Mesenchymal stem cell (in vitro differentiated cells and primary cell): Measurements from ENCODE around the gene ZKSCAN1.

Source experiments
- DNase-seq: peaks from one replicate; pipeline ENCODE4 v3.0.0-alpha.2; 2013
- H2AFZ ChIP-seq: one replicate; pipeline ENCODE4 v1.6.1; 2013; ENCODE audit warnings: low read depth, mild to moderate bottlenecking, control low read depth, inconsistent platforms, low read length, moderate library complexity
- H2AK5ac ChIP-seq: 2 replicates; pipeline ENCODE4 v1.6.1; 2013; ENCODE audit warnings: low read length, moderate library complexity, mild to moderate bottlenecking, inconsistent platforms; ENCODE audit not compliant: severe bottlenecking
- H2BK120ac ChIP-seq: one replicate; pipeline ENCODE4 v1.6.1; 2013; ENCODE audit warnings: low read depth, mild to moderate bottlenecking, inconsistent platforms, low read length, moderate library complexity
- H2BK12ac ChIP-seq, 2 experiments: one replicate each; pipeline ENCODE4 v1.6.1; 2013; ENCODE audit warnings: inconsistent platforms in 2 of 2, low read length in 2 of 2, mild to moderate bottlenecking in 2 of 2, moderate library complexity in 2 of 2, control low read depth in 1 of 2
- H2BK15ac ChIP-seq: one replicate; pipeline ENCODE4 v1.6.1; 2013; ENCODE audit warnings: mild to moderate bottlenecking, low read depth, inconsistent platforms; ENCODE audit not compliant: poor library complexity, severe bottlenecking
- H2BK5ac ChIP-seq: 2 replicates; pipeline ENCODE4 v1.6.1; 2013; ENCODE audit warnings: low read depth, mild to moderate bottlenecking, low read length, control low read depth, inconsistent platforms; ENCODE audit not compliant: poor library complexity, severe bottlenecking
- H3K14ac ChIP-seq, 2 experiments: one replicate each; pipeline ENCODE4 v1.6.1; 2013; ENCODE audit warnings: inconsistent platforms in 2 of 2, low read length in 2 of 2, control low read depth in 1 of 2, mild to moderate bottlenecking in 1 of 2, moderate library complexity in 1 of 2
- H3K18ac ChIP-seq, 2 experiments: one replicate each; pipeline ENCODE4 v1.6.1; 2013; ENCODE audit warnings: inconsistent platforms in 2 of 2, low read length in 2 of 2, control low read depth in 1 of 2, low read depth in 1 of 2, mild to moderate bottlenecking in 1 of 2
- H3K23ac ChIP-seq, 2 experiments: one replicate each; pipeline ENCODE4 v1.6.1; 2013; ENCODE audit warnings: inconsistent platforms in 2 of 2, low read length in 2 of 2, mild to moderate bottlenecking in 2 of 2, moderate library complexity in 2 of 2, control low read depth in 1 of 2
- H3K27ac ChIP-seq: 2 replicates; pipeline ENCODE4 v1.5.1; 2013; ENCODE audit warnings: mild to moderate bottlenecking, moderate library complexity, low read length, control low read depth, inconsistent platforms; ENCODE audit not compliant: poor library complexity, severe bottlenecking
- H3K27me3 ChIP-seq, 2 experiments: 2 replicates each; pipeline versions ENCODE4 v1.6.1 to v1.7.0; 2013; ENCODE audit warnings: low read length in 2 of 2, mild to moderate bottlenecking in 2 of 2, moderate library complexity in 2 of 2, control low read depth in 1 of 2, inconsistent platforms in 1 of 2; ENCODE audit not compliant: control insufficient read depth in 1 of 2, insufficient read depth in 1 of 2
- H3K36me3 ChIP-seq, 2 experiments: 2 replicates each; pipeline versions ENCODE4 v1.6.1 to v1.7.0; 2013; ENCODE audit warnings: low read length in 2 of 2, control low read depth in 1 of 2, inconsistent platforms in 1 of 2, low read depth in 1 of 2, mild to moderate bottlenecking in 1 of 2; ENCODE audit not compliant: insufficient read depth in 2 of 2, control insufficient read depth in 1 of 2
- H3K4ac ChIP-seq, 2 experiments: one replicate each; pipeline ENCODE4 v1.6.1; 2013; ENCODE audit warnings: inconsistent platforms in 2 of 2, low read length in 2 of 2, mild to moderate bottlenecking in 2 of 2, moderate library complexity in 2 of 2, control low read depth in 1 of 2, low read depth in 1 of 2
- H3K4me1 ChIP-seq: 2 replicates; pipeline ENCODE4 v1.6.1; 2013; ENCODE audit warnings: low read depth, low read length, control low read depth; ENCODE audit not compliant: control insufficient read depth, insufficient read depth
- H3K4me2 ChIP-seq: 2 replicates; pipeline ENCODE4 v1.6.1; 2013; ENCODE audit warnings: low read length, mild to moderate bottlenecking, inconsistent platforms; ENCODE audit not compliant: poor library complexity, severe bottlenecking
- H3K4me3 ChIP-seq, 2 experiments: 2 replicates each; pipeline versions ENCODE4 v1.5.1 to v1.7.0; 2013; ENCODE audit warnings: low read length in 2 of 2, mild to moderate bottlenecking in 2 of 2, control low read depth in 1 of 2, low read depth in 1 of 2; ENCODE audit not compliant: insufficient read depth in 1 of 2
- H3K79me1 ChIP-seq: replicated peaks from 2 replicates; pipeline ENCODE4 v1.6.1; 2013; ENCODE audit warnings: mild to moderate bottlenecking, control low read depth, low read length, inconsistent platforms; ENCODE audit not compliant: poor library complexity, severe bottlenecking
- H3K9ac ChIP-seq: 2 replicates; pipeline ENCODE4 v1.7.0; 2013; ENCODE audit warnings: mild to moderate bottlenecking, low read length, moderate library complexity
- H3K9me3 ChIP-seq: 2 replicates; pipeline ENCODE4 v1.7.0; 2013; ENCODE audit warnings: mild to moderate bottlenecking, low read length; ENCODE audit not compliant: control insufficient read depth
- H4K8ac ChIP-seq: one replicate; pipeline ENCODE4 v1.6.1; 2013; ENCODE audit warnings: inconsistent platforms, mild to moderate bottlenecking, low read length, moderate library complexity
- H4K91ac ChIP-seq: one replicate; pipeline ENCODE4 v1.6.1; 2013; ENCODE audit warnings: mild to moderate bottlenecking, low read length, inconsistent platforms
- WGBS: methylation state at CpG from one replicate; pipeline ENCODE4 v1.1.7; 2013; ENCODE audit warnings: mixed read lengths; 5-methylcytosine and 5-hydroxymethylcytosine counted together

ZKSCAN1 gene

GRCh38 chr7:100034871-100035510 is 19.6 kb downstream of the ZKSCAN1 start:
- no peak overlapping the region for H4K91ac ChIP-seq
- H3K4ac ChIP-seq = no peak overlapping the region

GRCh38 chr7:100035876-100036275 is 20.5 kb downstream of the ZKSCAN1 start:
- WGBS = 87% methylated on average over 4 of the region's 6 CpGs
- Histone ChIP-seq H3K23ac (no peak overlapping the region), H3K36me3 (peaks cover 29 to 73% of the 10 kb centered on the region in 2 experiments), H4K91ac (no peak overlapping the region), H3K27me3 (no peaks in the 10 kb centered on the region), H2BK15ac (no peak overlapping the region), H2BK12ac (no peak overlapping the region), H3K4me2 (no peak overlapping the region), H4K8ac (no peak overlapping the region), H3K4me3 (no peak overlapping the region), H2AK5ac (no peak overlapping the region), H3K18ac (no peak overlapping the region), H3K4ac (no peak overlapping the region), H2BK120ac (no peak overlapping the region), H3K14ac (no peak overlapping the region), H3K4me1 (no peaks in the 10 kb centered on the region), H3K9ac (no peak overlapping the region), H2AFZ (no peak overlapping the region), H3K9me3 (no peaks in the 10 kb centered on the region), H3K79me1 (peaks cover 29% of the 10 kb centered on the region), H2BK5ac (no peak overlapping the region), H3K27ac (no peak overlapping the region)
- DNase-seq = no peak

More at GRCh38 chr7:100034871-100035510, 19.6 kb downstream of the ZKSCAN1 start:
- Histone ChIP-seq H3K4me3 (no peak overlapping the region), H3K18ac (no peak overlapping the region), H4K8ac (no peak overlapping the region), H2BK5ac (no peak overlapping the region), H3K4me2 (no peak overlapping the region), H3K9me3 (no peaks in the 10 kb centered on the region), H3K14ac (no peak overlapping the region), H3K4me1 (no peaks in the 10 kb centered on the region), H2BK15ac (no peak overlapping the region), H3K27ac (no peak overlapping the region), H2AK5ac (no peak overlapping the region), H3K9ac (no peak overlapping the region), H2BK12ac (no peak overlapping the region), H3K36me3 (peaks cover 36 to 78% of the 10 kb centered on the region in 2 experiments), H3K27me3 (no peaks in the 10 kb centered on the region), H2BK120ac (no peak overlapping the region), H3K79me1 (peaks cover 34% of the 10 kb centered on the region), H2AFZ (no peak overlapping the region), H3K23ac (no peak overlapping the region)
- WGBS = 68% methylated on average over 8 of the region's 8 CpGs
- peak; percentile 84 for DNase-seq

- H4K8ac ChIP-seq = no peak overlapping the region
- no peak overlapping the region for H3K14ac ChIP-seq
- no peaks in the 10 kb centered on the region for H3K9me3 ChIP-seq
- H2AFZ ChIP-seq = no peak overlapping the region
- no peaks in the 10 kb centered on the region for H3K27me3 ChIP-seq
- no peak overlapping the region for H2BK120ac ChIP-seq
- no peak for DNase-seq
- H4K91ac ChIP-seq = no peak overlapping the region
- 90% methylated on average over 6 of the region's 7 CpGs for WGBS
- H3K4me2 ChIP-seq = no peak overlapping the region
- H3K4ac ChIP-seq = no peak overlapping the region
- no peak overlapping the region for H2AK5ac ChIP-seq
- H3K4me3 ChIP-seq = no peak overlapping the region
- H3K36me3 ChIP-seq = peaks cover 17 to 53% of the 10 kb centered on the region in 2 experiments
- no peak overlapping the region for H2BK5ac ChIP-seq
- H3K4me1 ChIP-seq = no peaks in the 10 kb centered on the region
- peaks cover 19% of the 10 kb centered on the region for H3K79me1 ChIP-seq
- no peak overlapping the region for H3K9ac ChIP-seq
- no peak overlapping the region for H2BK15ac ChIP-seq
- H3K23ac ChIP-seq = no peak overlapping the region
- H3K27ac ChIP-seq = no peak overlapping the region
- no peak overlapping the region for H3K18ac ChIP-seq
- no peak overlapping the region for H2BK12ac ChIP-seq
Measured at GRCh38 chr7:100038326-100038725, 22.9 kb downstream of the ZKSCAN1 start.

- H2BK5ac ChIP-seq = no peak overlapping the region
- no peaks in the 10 kb centered on the region for H3K9me3 ChIP-seq
- no peak overlapping the region for H3K4me3 ChIP-seq
- no peak overlapping the region for H2BK120ac ChIP-seq
- H4K91ac ChIP-seq = no peak overlapping the region
- peak overlapping the region in 1 of 2 experiments; percentile 37 for H3K4ac ChIP-seq
- no peak overlapping the region for H2BK12ac ChIP-seq
- DNase-seq = no peak
- no peak overlapping the region for H4K8ac ChIP-seq
- H3K4me1 ChIP-seq = no peaks in the 10 kb centered on the region
- no peak overlapping the region for H2AK5ac ChIP-seq
- H3K79me1 ChIP-seq = peaks cover 16% of the 10 kb centered on the region
- peaks cover 8 to 30% of the 10 kb centered on the region in 2 experiments for H3K36me3 ChIP-seq
- H3K9ac ChIP-seq = no peak overlapping the region
- 94% methylated on average over 7 of the region's 7 CpGs for WGBS
- H2BK15ac ChIP-seq = no peak overlapping the region
- no peak overlapping the region for H3K27ac ChIP-seq
- no peak overlapping the region for H3K14ac ChIP-seq
- H3K4me2 ChIP-seq = no peak overlapping the region
- no peak overlapping the region for H3K18ac ChIP-seq
- H3K23ac ChIP-seq = peak overlapping the region in 1 of 2 experiments; percentile 78
- H2AFZ ChIP-seq = no peak overlapping the region
- no peaks in the 10 kb centered on the region for H3K27me3 ChIP-seq
Measured at GRCh38 chr7:100040575-100040974, 25.2 kb downstream of the ZKSCAN1 start.
